ENCODE data around the gene CHD2.

- TF ChIP-seq POLR2AphosphoS5 (IDR thresholded peaks at IDR 0.05; ENCODE audit: low read depth, low read length) (no peak), TAF1 (IDR thresholded peaks at IDR 0.05; ENCODE audit: low read depth, low read length) (no peak)
Observed at GRCh38 chr15:93058904-93059427, 158.8 kb downstream of the CHD2 start.
